ENCODE measurements around the gene ABCF1. TPM values are rescaled to one million over a fixed set of nuclear protein-coding genes. Genes with fewer than 3 reads are reported as not detected.

The ABCF1 gene
- total RNA-seq, 1 experiment from 2014 or later, result 94.9 TPM

DNA sequence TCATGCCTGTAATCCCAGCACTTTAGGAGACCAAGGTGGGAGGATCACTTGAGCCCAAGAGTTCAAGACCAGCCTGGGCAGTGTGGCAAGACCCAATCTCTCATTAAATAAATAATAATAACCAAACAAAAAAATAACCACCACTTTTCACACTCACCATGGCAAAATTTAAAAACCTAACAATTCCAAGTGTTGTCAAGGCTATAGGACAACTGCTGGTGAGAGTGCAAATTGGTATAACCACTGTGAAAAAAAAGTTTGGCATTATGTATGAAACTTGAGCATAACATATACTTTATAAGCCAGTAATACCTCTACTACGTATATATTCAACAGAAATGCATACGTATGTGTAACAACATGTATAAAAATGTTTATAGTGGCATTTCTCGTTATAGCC, 10.3 kb upstream of the ABCF1 start:
- H3K9me3 ChIP-seq (ENCODE audit: control insufficient read depth, insufficient read depth, low read depth, low read length), result no peaks in the 10 kb centered on the region
- intact Hi-C loops (cut with micrococcal nuclease; ENCODE audit: unreplicated experiment) (no loop called here), in situ Hi-C loops (cut with HindIII; ENCODE audit: low pct_unique_long_range_greater_than_20kb, low sequenced_read_pairs) (no loop called here)
- H3K27me3 ChIP-seq (ENCODE audit: control insufficient read depth, insufficient read depth, low read length), result no peaks in the 10 kb centered on the region
- BruUV-seq (replicated peaks), result no TSS peak
- H3K36me3 ChIP-seq (ENCODE audit: control insufficient read depth, insufficient read depth, low read length), result peaks cover 9% of the 10 kb centered on the region
- DNase-seq (ENCODE audit: low read depth, low spot score) (no peak), ATAC-seq (no peak)
- ChIA-PET POLR2A (no interaction called here), CTCF (no interaction called here)
- no peak overlapping the region for H3K27ac ChIP-seq (ENCODE audit: low read length)
- H3K4me3 ChIP-seq (ENCODE audit: low read depth in 2 of 2, low read length in 2 of 2), result no peak overlapping the region
- H3K4me1 ChIP-seq (ENCODE audit: control insufficient read depth, insufficient read depth, low read length), result 0 out of 2 replicates have a peak, but pooled peaks cover 3% of the 10 kb centered on the region
- TF ChIP-seq TCF7L2 (IDR thresholded peaks at IDR 0.05; ENCODE audit: low read depth, low read length), result no peak
- TF ChIP-seq, protein P1, sequence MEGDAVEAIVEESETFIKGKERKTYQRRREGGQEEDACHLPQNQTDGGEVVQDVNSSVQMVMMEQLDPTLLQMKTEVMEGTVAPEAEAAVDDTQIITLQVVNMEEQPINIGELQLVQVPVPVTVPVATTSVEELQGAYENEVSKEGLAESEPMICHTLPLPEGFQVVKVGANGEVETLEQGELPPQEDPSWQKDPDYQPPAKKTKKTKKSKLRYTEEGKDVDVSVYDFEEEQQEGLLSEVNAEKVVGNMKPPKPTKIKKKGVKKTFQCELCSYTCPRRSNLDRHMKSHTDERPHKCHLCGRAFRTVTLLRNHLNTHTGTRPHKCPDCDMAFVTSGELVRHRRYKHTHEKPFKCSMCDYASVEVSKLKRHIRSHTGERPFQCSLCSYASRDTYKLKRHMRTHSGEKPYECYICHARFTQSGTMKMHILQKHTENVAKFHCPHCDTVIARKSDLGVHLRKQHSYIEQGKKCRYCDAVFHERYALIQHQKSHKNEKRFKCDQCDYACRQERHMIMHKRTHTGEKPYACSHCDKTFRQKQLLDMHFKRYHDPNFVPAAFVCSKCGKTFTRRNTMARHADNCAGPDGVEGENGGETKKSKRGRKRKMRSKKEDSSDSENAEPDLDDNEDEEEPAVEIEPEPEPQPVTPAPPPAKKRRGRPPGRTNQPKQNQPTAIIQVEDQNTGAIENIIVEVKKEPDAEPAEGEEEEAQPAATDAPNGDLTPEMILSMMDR (IDR thresholded peaks at IDR 0.05), result no peak
- TF ChIP-seq, protein P2, sequence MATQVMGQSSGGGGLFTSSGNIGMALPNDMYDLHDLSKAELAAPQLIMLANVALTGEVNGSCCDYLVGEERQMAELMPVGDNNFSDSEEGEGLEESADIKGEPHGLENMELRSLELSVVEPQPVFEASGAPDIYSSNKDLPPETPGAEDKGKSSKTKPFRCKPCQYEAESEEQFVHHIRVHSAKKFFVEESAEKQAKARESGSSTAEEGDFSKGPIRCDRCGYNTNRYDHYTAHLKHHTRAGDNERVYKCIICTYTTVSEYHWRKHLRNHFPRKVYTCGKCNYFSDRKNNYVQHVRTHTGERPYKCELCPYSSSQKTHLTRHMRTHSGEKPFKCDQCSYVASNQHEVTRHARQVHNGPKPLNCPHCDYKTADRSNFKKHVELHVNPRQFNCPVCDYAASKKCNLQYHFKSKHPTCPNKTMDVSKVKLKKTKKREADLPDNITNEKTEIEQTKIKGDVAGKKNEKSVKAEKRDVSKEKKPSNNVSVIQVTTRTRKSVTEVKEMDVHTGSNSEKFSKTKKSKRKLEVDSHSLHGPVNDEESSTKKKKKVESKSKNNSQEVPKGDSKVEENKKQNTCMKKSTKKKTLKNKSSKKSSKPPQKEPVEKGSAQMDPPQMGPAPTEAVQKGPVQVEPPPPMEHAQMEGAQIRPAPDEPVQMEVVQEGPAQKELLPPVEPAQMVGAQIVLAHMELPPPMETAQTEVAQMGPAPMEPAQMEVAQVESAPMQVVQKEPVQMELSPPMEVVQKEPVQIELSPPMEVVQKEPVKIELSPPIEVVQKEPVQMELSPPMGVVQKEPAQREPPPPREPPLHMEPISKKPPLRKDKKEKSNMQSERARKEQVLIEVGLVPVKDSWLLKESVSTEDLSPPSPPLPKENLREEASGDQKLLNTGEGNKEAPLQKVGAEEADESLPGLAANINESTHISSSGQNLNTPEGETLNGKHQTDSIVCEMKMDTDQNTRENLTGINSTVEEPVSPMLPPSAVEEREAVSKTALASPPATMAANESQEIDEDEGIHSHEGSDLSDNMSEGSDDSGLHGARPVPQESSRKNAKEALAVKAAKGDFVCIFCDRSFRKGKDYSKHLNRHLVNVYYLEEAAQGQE (IDR thresholded peaks at IDR 0.05; ENCODE audit: insufficient read depth in 1 of 2, low read depth in 2 of 2, low read length in 1 of 2), result no peak
- no peak for TF ChIP-seq SIN3A (IDR thresholded peaks at IDR 0.05; ENCODE audit: borderline replicate concordance, insufficient read depth, low read depth, low read length)

DNA sequence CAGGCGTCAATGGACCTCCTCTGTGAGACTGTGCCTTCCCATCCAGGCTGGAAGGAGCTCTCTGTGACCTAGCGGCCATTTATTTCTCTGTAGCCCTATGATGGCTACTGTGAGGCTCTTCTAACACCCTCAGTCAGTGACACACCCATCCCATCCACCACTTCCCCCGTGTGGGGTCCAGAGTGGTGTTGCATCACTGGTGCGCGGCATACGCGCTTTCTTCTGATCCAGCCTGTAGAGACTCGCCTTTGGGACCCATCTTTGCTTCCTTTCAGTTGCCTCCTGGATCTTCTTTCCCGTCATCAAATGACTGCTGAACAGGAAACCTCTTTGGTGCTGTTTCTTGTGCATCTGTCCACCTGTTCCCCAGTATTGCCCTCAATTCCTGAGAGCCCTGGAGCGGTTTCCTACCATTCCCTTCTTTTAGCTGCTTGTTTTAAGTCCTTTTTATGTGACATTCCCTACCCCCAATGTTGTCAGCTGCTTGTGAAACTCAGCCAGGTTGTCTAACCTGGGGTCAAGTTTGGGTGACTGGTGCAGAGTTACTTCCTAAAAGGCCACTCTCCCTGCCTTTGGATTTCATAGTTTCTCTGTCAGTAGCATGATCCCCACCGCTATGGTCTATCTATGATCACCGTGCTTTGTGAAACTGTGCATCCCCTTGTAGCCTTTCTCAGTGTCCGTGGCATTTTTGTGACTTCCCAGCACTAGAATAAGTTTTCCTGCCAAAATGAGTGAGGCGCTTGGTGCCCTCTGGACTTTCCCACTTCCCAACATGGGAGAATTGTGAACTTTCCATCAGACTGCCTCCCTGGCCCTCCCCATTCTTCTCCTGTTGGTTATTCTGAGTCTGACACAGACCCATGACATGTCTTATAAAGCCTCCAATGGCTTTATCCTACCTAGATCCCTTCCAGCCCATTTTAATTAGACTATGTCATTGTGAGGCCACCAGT, 8.5 kb upstream of the ABCF1 start:
- Histone ChIP-seq H3K36me3 (ENCODE audit: control insufficient read depth, insufficient read depth, low read length) (peaks cover 7% of the 10 kb centered on the region), H3K27me3 (ENCODE audit: control insufficient read depth, insufficient read depth, low read length) (no peaks in the 10 kb centered on the region), H3K4me1 (ENCODE audit: control insufficient read depth, insufficient read depth, low read length) (0 out of 2 replicates have a peak, but pooled peaks cover 3% of the 10 kb centered on the region), H3K27ac (ENCODE audit: low read length) (no peak overlapping the region), H3K4me3 (ENCODE audit: low read depth in 2 of 2, low read length in 2 of 2) (no peak overlapping the region), H3K9me3 (ENCODE audit: control insufficient read depth, insufficient read depth, low read depth, low read length) (no peaks in the 10 kb centered on the region)
- ATAC-seq, result no peak
- DNase-seq (ENCODE audit: low read depth, low spot score), result no peak
- CTCF ChIA-PET, result no interaction called here
- POLR2A ChIA-PET, result no interaction called here
- BruUV-seq (replicated peaks), result no TSS peak
- intact Hi-C loops (cut with micrococcal nuclease; ENCODE audit: unreplicated experiment), result no loop called here
- TF ChIP-seq SIN3A (IDR thresholded peaks at IDR 0.05; ENCODE audit: borderline replicate concordance, insufficient read depth, low read depth, low read length) (no peak), TCF7L2 (IDR thresholded peaks at IDR 0.05; ENCODE audit: low read depth, low read length) (no peak), POLR2AphosphoS5 (IDR thresholded peaks at IDR 0.05; ENCODE audit: low read depth, low read length) (no peak; the same call in 1 of the 2 replicates)
- TF ChIP-seq, protein P2 (IDR thresholded peaks at IDR 0.05; ENCODE audit: insufficient read depth in 1 of 2, low read depth in 2 of 2, low read length in 1 of 2), result no peak
- TF ChIP-seq, protein P1 (IDR thresholded peaks at IDR 0.05), result no peak
- in situ Hi-C loops (cut with HindIII; ENCODE audit: low pct_unique_long_range_greater_than_20kb, low sequenced_read_pairs), result no loop called here
